ENCODE results near the gene DRC1. TPM values are rescaled to one million over a fixed set of nuclear protein-coding genes. Genes with fewer than 3 reads are reported as not detected.

The DRC1 gene
- total RNA-seq, 1 donor from 2014 or later: not detected

GRCh38 chr2:26457695-26458364 lies 56.1 kb downstream of the DRC1 start:
- Histone ChIP-seq H3K9me3 (no peaks in the 10 kb centered on the region), H3K27ac (no peak overlapping the region), H3K4me1 (no peaks in the 10 kb centered on the region), H3K4me3 (no peak overlapping the region), H3K27me3 (no peaks in the 10 kb centered on the region), H3K36me3 (no peaks in the 10 kb centered on the region)
- no peak for DNase-seq (ENCODE audit: extremely low spot score in 2 of 2)
- TF ChIP-seq POLR2A (IDR thresholded peaks at IDR 0.05) (no peak), CTCF (IDR thresholded peaks at IDR 0.05) (no peak), POLR2AphosphoS5 (IDR thresholded peaks at IDR 0.05; ENCODE audit: insufficient read depth in 1 of 2, low read depth in 1 of 2) (no peak)
- intact Hi-C loops (cut with DNase I): no loop called here

GRCh38 chr2:26458365-26459042 lies 56.8 kb downstream of the DRC1 start:
- TF ChIP-seq CTCF (IDR thresholded peaks at IDR 0.05): no peak
- TF ChIP-seq POLR2A (IDR thresholded peaks at IDR 0.05): no peak
- no peak for TF ChIP-seq POLR2AphosphoS5 (IDR thresholded peaks at IDR 0.05; ENCODE audit: insufficient read depth in 1 of 2, low read depth in 1 of 2)
- no peaks in the 10 kb centered on the region for H3K36me3 ChIP-seq
- H3K4me3 ChIP-seq: no peak overlapping the region
- no peaks in the 10 kb centered on the region for H3K9me3 ChIP-seq
- H3K4me1 ChIP-seq: no peaks in the 10 kb centered on the region
- DNase-seq (ENCODE audit: extremely low spot score in 2 of 2): no peak
- H3K27ac ChIP-seq: no peak overlapping the region
- intact Hi-C loops (cut with DNase I): no loop called here
- no peaks in the 10 kb centered on the region for H3K27me3 ChIP-seq

GRCh38 chr2:26459991-26460612 lies 58.4 kb downstream of the DRC1 start:
- Histone ChIP-seq H3K36me3 (no peaks in the 10 kb centered on the region), H3K4me3 (no peak overlapping the region), H3K9me3 (no peaks in the 10 kb centered on the region), H3K27ac (no peak overlapping the region), H3K27me3 (no peaks in the 10 kb centered on the region), H3K4me1 (no peaks in the 10 kb centered on the region)
- DNase-seq (ENCODE audit: extremely low spot score in 2 of 2): no peak
- intact Hi-C loops (cut with DNase I): no loop called here
- TF ChIP-seq CTCF (IDR thresholded peaks at IDR 0.05) (no peak), POLR2AphosphoS5 (IDR thresholded peaks at IDR 0.05; ENCODE audit: insufficient read depth in 1 of 2, low read depth in 1 of 2) (no peak), POLR2A (IDR thresholded peaks at IDR 0.05) (no peak)

- no peak overlapping the region for H3K27ac ChIP-seq
- TF ChIP-seq CTCF (IDR thresholded peaks at IDR 0.05) (no peak), POLR2A (IDR thresholded peaks at IDR 0.05) (no peak), POLR2AphosphoS5 (IDR thresholded peaks at IDR 0.05; ENCODE audit: insufficient read depth in 1 of 2, low read depth in 1 of 2) (no peak)
- no peak overlapping the region for H3K4me3 ChIP-seq
- no peaks in the 10 kb centered on the region for H3K9me3 ChIP-seq
- no peaks in the 10 kb centered on the region for H3K4me1 ChIP-seq
- no peaks in the 10 kb centered on the region for H3K27me3 ChIP-seq
- intact Hi-C loops (cut with DNase I): no loop called here
- H3K36me3 ChIP-seq: no peaks in the 10 kb centered on the region
- no peak for DNase-seq (ENCODE audit: extremely low spot score in 2 of 2)
Measured at GRCh38 chr2:26460613-26461031, 58.9 kb downstream of the DRC1 start.

Measured in vagina (tissue), 2 donors.